NCI-H2196 treated with DMSO at 0.1 percent for 48 hours (cell line): ENCODE results near the gene L3HYPDH.

Experiments used
- DNase-seq: peaks from one replicate; lab custom pipeline; 2025; ENCODE audit not compliant: unreplicated experiment; lab: John Stamatoyannopoulos, UW

The L3HYPDH gene

GRCh38 chr14:59427653-59428580, 56.3 kb downstream of the L3HYPDH start:
- no peak for DNase-seq

DNA sequence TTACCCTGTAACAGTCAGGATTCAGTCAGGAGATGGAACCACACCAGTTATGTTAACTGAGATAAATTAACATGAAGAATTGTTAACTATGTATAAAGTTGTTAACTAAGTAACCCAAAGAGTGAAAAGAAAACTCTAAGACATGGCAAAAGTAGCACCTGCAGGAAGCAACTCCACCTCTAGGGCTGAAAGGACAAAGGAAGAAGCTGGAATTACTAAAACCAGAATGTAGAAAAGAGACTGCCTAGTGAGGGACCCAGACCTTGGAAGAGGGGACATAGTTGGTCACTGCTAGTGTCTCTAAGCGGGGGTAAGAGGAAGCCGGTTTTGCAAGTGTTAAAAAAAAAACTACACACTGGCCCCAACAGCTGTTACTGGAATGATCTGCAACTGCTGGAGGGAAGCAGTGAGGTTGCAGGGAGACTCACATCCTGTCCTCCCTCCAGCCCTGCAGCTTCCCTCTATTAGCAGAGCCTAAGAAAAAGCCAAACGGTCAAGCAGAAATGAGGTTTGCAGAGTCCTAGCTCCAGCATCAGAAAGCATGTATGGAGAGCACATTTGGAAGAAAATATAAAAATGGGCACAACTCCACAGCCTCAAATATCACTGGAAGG, 58.8 kb downstream of the L3HYPDH start:
- DNase-seq: no peak

GRCh38 chr14:59424341-59425071, 59.7 kb downstream of the L3HYPDH start:
- DNase-seq: no peak
